NB4 (cell line): ENCODE measurements around the gene RNASE8.

Experiments
- MYC ChIP-seq: IDR thresholded peaks from 2 replicates; pipeline ENCODE4 v1.6.1; 2011; ENCODE audit warnings: low read depth, low read length
- POLR2A ChIP-seq: IDR thresholded peaks from 2 replicates; pipeline ENCODE4 v1.6.1; 2011; ENCODE audit warnings: mild to moderate bottlenecking; ENCODE audit not compliant: insufficient read length; ENCODE audit errors: extremely low read depth
- TF ChIP-seq, protein P1 (sequence below): IDR thresholded peaks from one replicate; pipeline ENCODE4 v1.5.1; 2012; ENCODE audit warnings: low read depth, low read length
- TF ChIP-seq, protein P2 (sequence below): IDR thresholded peaks from 2 replicates; pipeline ENCODE4 v1.6.1; 2011; ENCODE audit warnings: low read depth, low read length

GRCh38 chr14:21091821-21092272 lies 34.2 kb downstream of the RNASE8 start:
- TF ChIP-seq, protein P1, sequence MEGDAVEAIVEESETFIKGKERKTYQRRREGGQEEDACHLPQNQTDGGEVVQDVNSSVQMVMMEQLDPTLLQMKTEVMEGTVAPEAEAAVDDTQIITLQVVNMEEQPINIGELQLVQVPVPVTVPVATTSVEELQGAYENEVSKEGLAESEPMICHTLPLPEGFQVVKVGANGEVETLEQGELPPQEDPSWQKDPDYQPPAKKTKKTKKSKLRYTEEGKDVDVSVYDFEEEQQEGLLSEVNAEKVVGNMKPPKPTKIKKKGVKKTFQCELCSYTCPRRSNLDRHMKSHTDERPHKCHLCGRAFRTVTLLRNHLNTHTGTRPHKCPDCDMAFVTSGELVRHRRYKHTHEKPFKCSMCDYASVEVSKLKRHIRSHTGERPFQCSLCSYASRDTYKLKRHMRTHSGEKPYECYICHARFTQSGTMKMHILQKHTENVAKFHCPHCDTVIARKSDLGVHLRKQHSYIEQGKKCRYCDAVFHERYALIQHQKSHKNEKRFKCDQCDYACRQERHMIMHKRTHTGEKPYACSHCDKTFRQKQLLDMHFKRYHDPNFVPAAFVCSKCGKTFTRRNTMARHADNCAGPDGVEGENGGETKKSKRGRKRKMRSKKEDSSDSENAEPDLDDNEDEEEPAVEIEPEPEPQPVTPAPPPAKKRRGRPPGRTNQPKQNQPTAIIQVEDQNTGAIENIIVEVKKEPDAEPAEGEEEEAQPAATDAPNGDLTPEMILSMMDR, result no peak
- TF ChIP-seq POLR2A (no peak), MYC (no peak)
- TF ChIP-seq, protein P2, sequence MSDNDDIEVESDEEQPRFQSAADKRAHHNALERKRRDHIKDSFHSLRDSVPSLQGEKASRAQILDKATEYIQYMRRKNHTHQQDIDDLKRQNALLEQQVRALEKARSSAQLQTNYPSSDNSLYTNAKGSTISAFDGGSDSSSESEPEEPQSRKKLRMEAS, result no peak
